NCI-H446 treated with DMSO at 0.1 percent for 48 hours (cell line): ENCODE data around the gene THSD7B.
"Not testable (repeated sequence)": the region's sequence is repeated elsewhere in the genome, so short reads cannot be mapped to it uniquely, and the experiment has no call there.

Experiments used
- DNase-seq: peaks from one replicate; lab custom pipeline; 2025; lab: John Stamatoyannopoulos, UW

The THSD7B gene, protein sequence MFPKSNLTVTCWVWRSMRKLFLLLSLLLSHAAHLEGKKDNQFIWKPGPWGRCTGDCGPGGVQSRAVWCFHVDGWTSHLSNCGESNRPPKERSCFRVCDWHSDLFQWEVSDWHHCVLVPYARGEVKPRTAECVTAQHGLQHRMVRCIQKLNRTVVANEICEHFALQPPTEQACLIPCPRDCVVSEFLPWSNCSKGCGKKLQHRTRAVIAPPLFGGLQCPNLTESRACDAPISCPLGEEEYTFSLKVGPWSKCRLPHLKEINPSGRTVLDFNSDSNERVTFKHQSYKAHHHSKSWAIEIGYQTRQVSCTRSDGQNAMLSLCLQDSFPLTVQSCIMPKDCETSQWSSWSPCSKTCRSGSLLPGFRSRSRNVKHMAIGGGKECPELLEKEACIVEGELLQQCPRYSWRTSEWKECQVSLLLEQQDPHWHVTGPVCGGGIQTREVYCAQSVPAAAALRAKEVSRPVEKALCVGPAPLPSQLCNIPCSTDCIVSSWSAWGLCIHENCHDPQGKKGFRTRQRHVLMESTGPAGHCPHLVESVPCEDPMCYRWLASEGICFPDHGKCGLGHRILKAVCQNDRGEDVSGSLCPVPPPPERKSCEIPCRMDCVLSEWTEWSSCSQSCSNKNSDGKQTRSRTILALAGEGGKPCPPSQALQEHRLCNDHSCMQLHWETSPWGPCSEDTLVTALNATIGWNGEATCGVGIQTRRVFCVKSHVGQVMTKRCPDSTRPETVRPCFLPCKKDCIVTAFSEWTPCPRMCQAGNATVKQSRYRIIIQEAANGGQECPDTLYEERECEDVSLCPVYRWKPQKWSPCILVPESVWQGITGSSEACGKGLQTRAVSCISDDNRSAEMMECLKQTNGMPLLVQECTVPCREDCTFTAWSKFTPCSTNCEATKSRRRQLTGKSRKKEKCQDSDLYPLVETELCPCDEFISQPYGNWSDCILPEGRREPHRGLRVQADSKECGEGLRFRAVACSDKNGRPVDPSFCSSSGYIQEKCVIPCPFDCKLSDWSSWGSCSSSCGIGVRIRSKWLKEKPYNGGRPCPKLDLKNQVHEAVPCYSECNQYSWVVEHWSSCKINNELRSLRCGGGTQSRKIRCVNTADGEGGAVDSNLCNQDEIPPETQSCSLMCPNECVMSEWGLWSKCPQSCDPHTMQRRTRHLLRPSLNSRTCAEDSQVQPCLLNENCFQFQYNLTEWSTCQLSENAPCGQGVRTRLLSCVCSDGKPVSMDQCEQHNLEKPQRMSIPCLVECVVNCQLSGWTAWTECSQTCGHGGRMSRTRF (N-terminal part only)

DNA sequence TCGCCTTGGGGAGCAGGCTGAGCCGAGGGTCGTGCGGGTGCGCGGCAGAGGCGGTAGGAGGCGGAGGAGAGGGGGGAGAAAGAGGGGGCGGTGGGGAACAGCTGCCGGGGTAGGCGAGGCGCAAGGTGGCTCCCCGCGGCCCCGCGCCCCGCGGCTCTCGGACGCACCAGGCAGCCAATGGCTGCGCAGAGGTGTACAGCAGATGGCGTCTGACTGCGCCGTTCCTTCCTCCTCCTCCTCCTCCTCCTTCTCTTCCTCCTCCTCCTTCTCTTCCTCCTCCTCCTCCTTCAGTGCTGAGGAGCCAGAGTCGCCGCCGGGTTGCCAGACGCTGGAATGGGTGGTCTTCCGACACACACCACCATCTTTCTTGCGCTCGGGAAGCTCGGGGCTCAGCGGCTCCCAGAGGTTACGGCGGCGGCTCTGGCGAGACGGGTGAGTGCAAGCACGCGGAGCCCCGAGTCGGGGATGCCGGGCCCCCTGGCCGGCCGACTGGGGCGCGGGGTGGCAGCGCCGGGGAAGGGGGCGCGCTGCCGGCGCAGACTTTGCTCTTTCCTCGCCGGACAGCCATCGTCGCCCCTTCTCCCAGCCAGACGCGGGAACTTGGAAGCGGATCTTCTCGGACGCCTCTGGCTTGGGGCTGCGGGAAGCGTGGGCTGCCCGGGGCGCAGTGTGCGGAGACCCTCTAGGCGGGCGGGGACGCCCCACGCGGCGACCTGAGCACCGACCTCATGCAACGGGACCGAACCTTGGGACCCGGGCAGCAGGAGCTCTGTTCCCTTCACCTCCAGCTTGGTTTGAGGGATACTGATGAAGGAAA lies at the start of gene THSD7B:
TSS of gene THSD7B (plus strand) at position 290 of the 817 bp plus-strand sequence. CDS start 116,634 bp downstream, outside the sequence.
- DNase-seq, result no peak

DNA sequence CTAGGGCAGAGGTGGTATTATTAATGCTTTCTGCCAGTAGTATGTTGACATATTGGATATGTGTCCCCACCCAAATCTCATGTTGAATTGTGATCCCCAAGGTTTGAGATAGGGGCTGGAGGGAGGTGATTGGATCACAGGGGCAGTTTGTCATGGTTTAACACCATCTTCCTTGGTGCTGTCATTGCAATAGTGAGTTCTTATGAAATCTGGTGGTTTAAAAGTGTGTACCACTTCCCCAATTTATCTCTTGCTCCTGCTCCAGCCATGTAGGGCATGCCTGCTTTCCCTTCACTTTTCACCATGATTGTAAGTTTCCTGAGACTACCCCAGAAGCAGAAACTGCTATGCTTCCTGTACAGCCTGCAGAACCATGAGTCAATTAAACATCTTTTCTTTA lies 47.1 kb upstream of the THSD7B start:
- no peak for DNase-seq

DNA sequence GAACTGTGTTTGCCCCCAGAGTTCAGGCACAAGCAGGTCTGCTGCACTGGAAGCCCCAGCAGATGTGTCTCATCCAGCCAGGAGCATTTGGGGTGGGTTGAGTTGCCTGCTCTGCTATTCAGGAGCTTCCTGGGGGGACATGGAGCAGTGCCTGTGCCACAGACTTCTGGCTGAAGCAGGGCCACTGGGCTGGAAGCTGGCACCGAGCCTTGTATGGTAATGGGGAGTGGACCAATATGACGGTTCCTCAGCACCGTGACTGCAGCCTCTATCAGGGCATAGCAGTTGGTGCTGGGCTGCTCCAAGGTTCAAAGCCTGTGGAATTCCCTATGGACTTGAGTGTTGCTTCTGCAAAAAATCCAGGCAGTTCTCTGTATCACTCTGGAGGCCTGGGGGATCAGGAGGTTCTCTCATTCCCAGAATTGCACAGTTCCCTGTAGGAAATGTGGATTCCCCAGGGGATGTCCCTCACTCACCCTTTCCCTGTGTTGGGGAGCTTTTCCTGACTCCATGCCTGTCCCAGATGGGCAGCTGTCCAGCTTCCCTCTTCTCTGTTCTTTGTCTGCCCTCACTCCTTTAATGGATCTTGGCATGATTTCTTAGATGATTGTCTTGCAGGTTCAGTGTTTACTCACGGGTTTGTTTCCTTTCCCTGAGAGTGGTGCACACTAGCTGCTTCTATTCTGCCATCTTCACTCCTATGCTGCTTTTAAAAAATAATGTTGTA lies 37.2 kb upstream of the THSD7B start:
- DNase-seq, result no peak

DNA sequence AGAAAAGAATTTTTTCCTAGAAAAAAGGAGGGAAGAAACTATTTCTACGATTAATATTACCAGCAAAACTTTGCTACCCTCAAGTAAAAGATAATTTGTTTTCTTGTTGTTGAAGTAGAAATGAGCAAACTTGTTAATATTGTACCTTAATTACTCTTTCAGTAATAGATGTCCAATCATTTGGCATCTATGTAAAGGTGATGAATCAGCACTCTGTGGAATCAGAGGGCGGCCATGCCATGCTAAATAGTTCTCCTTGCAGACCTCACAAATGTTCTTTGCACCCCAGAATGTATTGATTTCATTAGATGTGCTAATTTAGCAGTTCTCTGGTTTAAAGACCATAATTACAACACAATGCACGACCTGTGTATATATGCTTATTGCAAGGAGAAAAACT lies 29.1 kb upstream of the THSD7B start:
- DNase-seq, result no peak

DNA sequence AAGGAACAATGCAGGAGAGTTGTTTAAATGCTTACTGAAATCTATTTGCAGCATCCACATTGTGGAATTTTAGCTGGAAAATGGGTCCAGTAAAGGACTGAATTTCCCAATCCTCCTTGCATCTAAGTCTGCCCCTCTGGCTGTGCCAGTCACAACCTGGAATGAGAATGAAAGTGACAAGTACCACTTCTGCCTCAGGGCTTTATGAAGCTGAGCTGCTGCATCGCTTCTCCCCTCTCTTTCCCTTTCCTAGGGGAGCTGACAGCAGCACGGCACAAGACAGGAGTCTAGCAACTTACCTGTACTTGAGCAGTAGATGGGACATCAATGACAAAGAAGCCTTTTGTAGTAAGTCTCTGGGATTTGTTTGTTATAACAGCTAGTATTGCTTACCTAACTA lies 27.3 kb upstream of the THSD7B start:
- DNase-seq, result no peak

DNA sequence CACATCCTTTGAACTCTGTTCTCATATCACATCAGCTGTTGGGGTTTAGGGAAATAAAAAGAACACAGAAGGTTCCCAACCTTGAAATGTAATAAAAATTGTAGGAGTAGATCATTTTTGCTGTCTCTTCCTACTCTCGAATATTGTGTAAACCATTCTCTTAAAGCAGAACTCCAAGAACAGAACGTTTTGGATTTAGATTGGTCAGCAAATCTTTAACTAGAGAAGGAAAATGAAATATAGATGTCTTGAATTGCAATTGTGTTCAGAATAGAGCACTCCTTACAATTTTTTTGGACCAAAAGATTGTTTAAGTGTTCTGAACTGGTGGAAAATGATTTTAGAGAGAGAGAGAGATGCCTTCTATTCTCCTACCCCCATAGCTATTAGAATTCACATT lies 23.9 kb upstream of the THSD7B start:
- no peak for DNase-seq

DNA sequence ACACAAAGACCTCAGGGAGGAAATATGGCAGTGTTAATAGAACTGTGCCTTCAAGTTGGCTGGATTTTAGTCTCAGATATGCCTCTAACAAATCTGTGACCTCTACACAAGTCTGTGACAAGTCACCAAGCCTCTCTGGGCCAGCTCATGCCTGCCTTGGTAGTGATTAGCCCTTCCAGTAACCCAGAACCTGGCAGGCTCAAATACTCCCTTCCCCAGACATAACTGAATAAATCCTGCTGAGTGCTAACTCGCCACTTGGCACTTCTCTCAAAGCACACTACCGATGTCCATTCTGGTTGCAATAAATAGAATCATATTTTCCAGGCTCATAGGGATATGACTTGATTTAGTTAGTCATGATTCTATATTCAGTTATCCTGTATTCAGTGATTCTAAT lies 15.3 kb upstream of the THSD7B start:
- no peak for DNase-seq

DNA sequence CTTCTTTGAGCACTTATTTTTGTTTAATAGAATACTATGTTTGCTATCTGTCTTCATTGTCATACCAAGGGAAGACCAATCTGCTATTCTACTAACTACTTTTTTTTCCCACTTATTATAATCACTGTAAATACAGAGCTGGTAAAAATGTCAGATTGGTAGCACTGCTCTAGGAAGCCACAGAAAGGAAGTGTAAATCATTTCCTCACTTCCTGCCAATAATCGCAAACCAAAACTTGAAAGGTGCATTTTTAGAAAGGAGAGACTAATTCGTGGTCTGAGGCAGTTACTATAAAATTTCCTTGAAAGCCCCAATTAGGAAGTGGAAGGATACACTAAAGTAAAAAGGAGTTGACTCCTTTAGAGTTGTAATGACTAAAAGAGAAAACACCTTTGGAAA lies 13.9 kb upstream of the THSD7B start:
- DNase-seq, result no peak

DNA sequence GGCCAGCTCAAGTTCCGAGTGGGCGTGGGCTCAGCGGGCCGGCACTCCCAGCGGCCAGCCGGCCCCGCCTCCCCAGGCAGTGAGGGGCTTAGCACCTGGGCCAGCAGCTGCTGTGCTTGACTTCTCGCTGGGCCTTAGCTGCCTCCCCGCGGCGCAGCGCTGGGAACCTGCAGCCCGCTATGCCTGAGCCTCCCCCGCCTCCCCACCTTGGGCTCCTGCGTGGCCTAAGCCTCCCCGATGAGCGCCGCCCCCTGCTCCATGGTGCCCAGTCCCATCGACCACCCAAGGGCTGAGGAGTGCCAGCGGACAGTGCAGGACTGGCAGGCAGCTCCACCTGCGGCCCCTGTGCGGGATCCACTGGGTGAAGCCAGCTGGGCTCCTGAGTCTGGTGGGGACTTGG lies 6.8 kb upstream of the THSD7B start:
- DNase-seq, result not testable (repeated sequence)

DNA sequence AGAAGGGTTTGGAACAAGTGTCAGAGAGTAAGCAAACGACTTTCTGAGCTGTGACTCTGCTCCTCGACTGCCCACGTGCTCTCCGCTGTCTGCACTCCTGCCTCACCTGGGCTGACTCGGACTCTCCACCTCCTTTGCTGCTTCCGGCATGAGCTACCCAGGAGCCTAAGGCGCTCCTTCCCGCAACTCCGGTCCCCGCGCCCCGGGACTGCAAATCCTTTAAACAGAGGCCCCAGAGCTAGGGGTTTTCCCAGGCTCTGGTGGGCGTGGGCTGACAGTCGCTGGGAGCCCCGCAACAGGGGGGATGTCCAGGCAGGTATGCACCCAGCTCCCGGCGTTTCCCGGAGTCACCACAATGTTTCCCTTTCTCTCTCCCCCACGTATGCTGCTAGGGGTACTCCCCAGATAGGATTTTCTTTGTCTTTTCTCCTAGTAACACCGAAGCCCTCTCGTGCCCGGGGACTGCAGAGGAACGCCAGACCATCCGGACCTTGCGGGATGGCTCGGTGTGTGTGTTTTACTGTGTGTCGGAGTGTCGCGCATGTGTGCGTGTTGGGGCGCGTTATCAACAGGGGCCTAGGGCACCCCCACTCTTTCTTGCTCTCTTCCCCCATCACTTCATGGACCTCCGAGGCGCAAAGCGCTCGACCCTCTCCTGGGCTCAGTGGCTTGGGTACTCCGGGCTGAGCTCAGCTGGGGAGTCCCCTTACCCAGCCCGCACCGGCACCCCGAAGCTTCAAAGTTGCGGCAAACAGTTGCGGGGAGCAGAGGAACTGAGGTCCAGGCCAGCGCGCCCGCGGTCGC lies 691 bp upstream of the THSD7B start:
- no peak for DNase-seq

DNA sequence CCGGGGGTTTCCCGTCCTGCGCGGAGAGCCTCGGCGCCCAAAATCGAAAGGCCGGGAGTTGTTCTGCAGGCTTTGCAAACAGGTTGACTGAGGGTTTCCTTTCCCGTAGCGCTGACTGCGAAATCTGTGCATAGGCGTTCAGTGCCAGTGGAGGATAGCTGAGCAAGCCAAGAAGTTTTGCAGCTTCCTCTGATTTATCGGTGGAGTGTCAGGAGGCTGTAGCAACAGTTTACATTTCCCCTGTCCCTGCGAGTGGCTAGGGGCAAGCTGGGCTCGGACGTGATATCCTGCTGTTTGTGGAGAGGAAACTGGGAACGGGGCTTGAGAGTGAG lies 694 bp downstream of the THSD7B start:
- no peak for DNase-seq

DNA sequence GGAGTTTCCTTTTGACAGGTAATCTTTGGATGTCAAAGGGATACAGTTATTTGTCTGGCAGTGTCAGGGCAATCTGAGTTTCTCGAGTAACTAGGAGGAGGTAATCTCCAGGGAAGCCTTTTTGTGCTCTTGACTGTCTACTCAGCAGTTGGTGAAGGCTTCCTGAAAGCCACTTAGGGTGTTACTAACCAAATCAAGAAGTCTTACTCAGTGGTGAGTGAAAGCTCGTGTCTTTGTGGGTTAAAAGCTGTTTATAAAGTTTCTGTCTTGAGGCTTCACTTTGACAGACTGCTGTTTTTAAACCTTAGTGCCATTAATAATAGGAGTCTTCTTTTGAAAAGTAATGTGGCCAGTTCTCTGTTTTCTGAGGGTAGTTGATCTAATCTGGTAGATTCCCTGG lies 1.7 kb downstream of the THSD7B start:
- no peak for DNase-seq

DNA sequence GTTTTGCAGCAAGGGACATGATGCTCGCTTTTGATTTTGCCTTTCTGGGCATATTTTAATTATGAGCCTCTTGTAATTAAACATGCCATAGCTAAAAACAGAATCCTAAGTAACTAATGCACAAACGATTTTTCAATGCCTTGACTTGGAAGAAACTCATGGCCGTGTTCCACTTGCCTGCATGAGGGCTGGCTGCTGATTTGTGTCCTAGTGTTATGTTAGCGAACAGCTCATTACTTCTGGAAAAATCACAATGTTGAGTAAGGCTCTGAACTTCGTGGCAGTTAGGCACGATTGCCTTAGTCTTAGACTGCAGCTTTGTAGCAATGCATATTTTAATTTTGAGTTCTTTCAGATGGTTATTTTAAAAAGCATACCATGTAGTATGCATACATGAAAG lies 4.5 kb downstream of the THSD7B start:
- DNase-seq, result no peak

DNA sequence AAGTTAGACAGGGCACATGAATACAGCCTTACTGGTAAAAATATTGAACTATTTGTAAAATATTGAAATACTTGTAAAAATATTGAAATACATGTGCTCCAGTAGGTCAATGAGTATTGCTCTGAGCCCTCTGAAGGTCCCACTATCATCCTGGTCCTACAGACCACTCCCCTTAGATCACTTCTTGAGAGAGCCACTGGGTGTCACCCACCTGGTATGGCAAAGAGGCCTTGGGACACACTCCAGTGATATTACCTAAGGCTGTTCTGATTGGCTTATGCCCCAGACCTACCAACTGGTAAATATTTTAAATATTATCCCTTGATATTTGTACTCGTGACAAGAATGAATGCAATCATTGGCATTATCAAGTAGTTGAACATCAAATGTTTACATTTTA lies 5.0 kb downstream of the THSD7B start:
- no peak for DNase-seq

DNA sequence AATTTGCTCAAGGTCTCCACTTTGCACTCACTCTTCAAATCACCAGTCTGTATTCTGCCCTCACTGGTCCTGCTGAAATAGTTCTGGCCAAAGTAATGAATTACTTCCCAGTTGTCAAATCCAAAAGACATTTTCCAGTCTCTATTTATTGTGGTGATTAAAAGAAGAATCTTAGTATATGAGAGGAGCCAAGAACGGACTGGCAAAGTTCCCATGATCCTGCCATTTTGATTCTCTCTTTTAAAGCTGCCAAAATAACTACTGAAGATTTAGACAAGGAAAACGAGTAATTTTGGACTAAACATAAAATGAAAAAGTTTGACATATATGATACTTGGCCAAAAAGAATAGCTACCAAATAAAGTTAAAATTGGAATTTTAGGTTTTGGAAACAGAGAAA lies 12.0 kb downstream of the THSD7B start:
- no peak for DNase-seq

DNA sequence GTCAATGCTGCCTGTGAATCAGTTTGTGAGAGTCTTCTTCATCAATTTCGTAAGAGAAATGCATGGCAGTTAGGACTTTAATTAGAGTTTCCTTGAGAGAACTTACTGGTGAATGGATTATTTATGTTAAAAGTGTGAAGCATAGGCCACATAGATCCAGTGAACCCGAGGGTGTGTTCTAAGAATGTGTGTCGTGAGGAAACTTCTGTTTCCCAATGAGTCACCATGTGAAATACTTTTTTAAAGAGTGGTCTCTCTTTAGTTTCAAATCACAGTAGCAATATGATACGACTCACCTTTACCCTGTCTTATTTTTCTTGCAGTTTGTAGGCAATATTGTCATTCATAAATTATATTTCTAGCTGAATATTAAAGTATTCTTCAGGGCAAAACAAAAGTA lies 18.5 kb downstream of the THSD7B start:
- no peak for DNase-seq

DNA sequence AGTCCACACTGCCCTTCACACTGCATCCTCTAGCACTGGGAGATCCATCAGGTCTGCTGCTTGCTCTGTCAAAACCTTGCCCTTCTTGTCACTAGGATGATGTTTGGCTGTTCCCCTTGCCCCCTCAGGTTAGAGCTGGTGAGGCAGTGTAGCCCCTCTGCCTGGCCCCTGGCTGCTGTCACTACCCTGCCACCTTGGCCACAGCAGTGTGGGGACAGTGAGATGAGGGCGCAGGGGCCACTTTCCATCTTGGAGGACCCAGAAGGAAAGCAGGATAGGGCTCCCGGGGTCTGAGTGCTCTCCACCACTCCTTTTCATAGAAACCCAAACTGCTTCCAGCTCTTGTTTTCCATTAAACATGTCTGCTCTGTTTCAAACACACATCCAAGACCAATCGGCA lies 19.9 kb downstream of the THSD7B start:
- no peak for DNase-seq

DNA sequence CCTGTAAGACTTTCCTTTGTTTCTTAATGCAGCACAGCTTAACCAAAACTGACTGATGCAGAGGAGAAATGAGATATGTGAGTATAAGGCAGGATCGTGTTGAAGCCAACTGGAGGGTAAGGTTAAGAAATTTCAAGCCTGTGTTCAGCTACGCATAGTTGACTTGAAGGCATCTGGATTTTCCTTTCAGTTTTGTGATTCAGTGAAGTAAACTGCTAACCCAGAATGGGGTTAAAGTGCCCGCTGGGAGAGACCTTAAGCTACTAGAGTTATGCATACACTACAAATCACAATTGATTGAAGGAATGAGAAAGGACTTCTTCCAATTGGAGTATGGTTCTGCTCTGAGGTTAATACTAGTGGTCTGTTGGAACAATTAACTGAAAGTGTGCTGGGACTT lies 22.6 kb downstream of the THSD7B start:
- no peak for DNase-seq

DNA sequence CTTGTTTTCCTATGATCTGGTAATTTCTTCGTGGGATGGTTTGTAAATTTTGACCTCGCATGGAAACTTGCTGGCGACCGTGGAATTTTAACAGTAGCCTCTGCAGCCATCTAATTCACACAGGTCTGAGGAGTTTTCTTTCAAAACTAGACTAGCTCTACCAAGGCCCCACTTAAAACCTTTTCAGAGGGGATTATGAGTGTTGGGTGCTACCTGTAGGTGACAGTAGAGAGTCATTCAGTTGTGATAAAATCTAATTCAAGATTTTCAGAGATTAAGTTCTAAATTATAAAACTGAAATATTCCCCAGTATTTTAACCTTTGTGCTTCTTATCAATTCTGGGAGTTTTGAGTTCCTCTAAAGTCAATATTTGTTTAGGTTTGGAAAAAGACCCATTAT lies 31.0 kb downstream of the THSD7B start:
- DNase-seq, result no peak

DNA sequence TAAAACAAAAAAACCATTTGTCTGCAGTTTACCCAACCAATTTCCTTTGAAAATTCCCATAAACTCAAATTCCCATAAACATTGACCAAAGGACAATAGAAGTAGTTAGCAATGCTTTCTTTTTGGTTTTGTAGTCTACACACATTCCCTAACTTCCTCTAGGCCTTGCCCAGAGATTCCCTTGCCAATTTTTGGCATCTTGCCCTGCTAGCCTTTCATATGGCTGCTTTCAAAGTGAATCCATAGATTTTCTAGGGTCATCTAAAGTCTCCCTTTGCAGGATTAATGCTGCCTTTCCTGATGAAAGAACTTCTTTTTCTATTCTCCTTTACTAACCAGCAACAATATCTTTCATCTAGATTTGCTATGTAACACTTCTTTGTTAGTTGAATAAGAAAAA lies 33.4 kb downstream of the THSD7B start:
- DNase-seq, result no peak
